Mammary epithelial cell (primary cell): Measurements from ENCODE around the gene TICAM2.

Experiments used
- EZH2 ChIP-seq: IDR thresholded peaks from 2 replicates; pipeline ENCODE4 v1.6.1; 2012; ENCODE audit warnings: low read length, inconsistent platforms, borderline replicate concordance
- TF ChIP-seq, protein P1 (sequence below), 2 donors: IDR thresholded peaks in 1 of 2; conservative IDR thresholded peaks in 1 of 2; 2 replicates each; pipeline ENCODE4 v1.5.1; 2011 to 2012; ENCODE audit warnings: inconsistent platforms in 2 of 2, low read length in 2 of 2, mild to moderate bottlenecking in 2 of 2, control low read depth in 1 of 2, low read depth in 1 of 2; ENCODE audit not compliant: insufficient read depth in 1 of 2; ENCODE audit errors: extremely low read depth in 1 of 2

- TF ChIP-seq, protein P1, sequence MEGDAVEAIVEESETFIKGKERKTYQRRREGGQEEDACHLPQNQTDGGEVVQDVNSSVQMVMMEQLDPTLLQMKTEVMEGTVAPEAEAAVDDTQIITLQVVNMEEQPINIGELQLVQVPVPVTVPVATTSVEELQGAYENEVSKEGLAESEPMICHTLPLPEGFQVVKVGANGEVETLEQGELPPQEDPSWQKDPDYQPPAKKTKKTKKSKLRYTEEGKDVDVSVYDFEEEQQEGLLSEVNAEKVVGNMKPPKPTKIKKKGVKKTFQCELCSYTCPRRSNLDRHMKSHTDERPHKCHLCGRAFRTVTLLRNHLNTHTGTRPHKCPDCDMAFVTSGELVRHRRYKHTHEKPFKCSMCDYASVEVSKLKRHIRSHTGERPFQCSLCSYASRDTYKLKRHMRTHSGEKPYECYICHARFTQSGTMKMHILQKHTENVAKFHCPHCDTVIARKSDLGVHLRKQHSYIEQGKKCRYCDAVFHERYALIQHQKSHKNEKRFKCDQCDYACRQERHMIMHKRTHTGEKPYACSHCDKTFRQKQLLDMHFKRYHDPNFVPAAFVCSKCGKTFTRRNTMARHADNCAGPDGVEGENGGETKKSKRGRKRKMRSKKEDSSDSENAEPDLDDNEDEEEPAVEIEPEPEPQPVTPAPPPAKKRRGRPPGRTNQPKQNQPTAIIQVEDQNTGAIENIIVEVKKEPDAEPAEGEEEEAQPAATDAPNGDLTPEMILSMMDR (conservative IDR thresholded peaks at IDR 0.05 in 1 of 2, IDR thresholded peaks at IDR 0.05 in 1 of 2; ENCODE audit: extremely low read depth in 1 of 2, insufficient read depth in 1 of 2, low read depth in 1 of 2, low read length in 2 of 2), result no peak
- TF ChIP-seq EZH2, result no peak
Measured at GRCh38 chr5:115607935-115608334, 5.7 kb upstream of the TICAM2 start.
